Activated CD8-positive, alpha-beta memory T cell treated with anti-CD3 and anti-CD28 coated beads for 24 hours (primary cell): ENCODE measurements around the gene ZNF423.

ENCODE experiments used
- DNase-seq: peaks from one replicate; pipeline ENCODE4 v3.0.0-alpha.2; 2020

Gene ZNF423

GRCh38 chr16:49594153-49594552, 261.8 kb downstream of the ZNF423 start:
- DNase-seq: peak; percentile 7

GRCh38 chr16:49593424-49594040, 262.4 kb downstream of the ZNF423 start:
- DNase-seq: peak; percentile 42

GRCh38 chr16:49592546-49593423, 263.1 kb downstream of the ZNF423 start:
- DNase-seq: peak; percentile 69

GRCh38 chr16:49590166-49590871, 265.6 kb downstream of the ZNF423 start:
- peak; percentile 28 for DNase-seq

GRCh38 chr16:49589544-49590031, 266.3 kb downstream of the ZNF423 start:
- DNase-seq: no peak

- peak; percentile 26 for DNase-seq
Measured at GRCh38 chr16:49588729-49589384, 267.1 kb downstream of the ZNF423 start.

GRCh38 chr16:49588026-49588425, 267.9 kb downstream of the ZNF423 start:
- DNase-seq: no peak

GRCh38 chr16:49587511-49587910, 268.4 kb downstream of the ZNF423 start:
- DNase-seq: no peak

GRCh38 chr16:49586466-49587450, 269.2 kb downstream of the ZNF423 start:
- DNase-seq: no peak

- no peak for DNase-seq
Measured at GRCh38 chr16:49585143-49585832, 270.6 kb downstream of the ZNF423 start.

- DNase-seq: no peak
Measured at GRCh38 chr16:49583911-49584310, 272.0 kb downstream of the ZNF423 start.

- DNase-seq: no peak
Measured at GRCh38 chr16:49581630-49582298, 274.1 kb downstream of the ZNF423 start.

GRCh38 chr16:49580751-49581303, 275.1 kb downstream of the ZNF423 start:
- DNase-seq: no peak

GRCh38 chr16:49578435-49579024, 277.4 kb downstream of the ZNF423 start:
- DNase-seq: no peak

GRCh38 chr16:49578018-49578417, 277.9 kb downstream of the ZNF423 start:
- no peak for DNase-seq

- DNase-seq: no peak
Measured at GRCh38 chr16:49576941-49577340, 279.0 kb downstream of the ZNF423 start.

- no peak for DNase-seq
Measured at GRCh38 chr16:49576173-49576494, 279.8 kb downstream of the ZNF423 start.

- no peak for DNase-seq
Measured at GRCh38 chr16:49575346-49576172, 280.4 kb downstream of the ZNF423 start.

- no peak for DNase-seq
Measured at GRCh38 chr16:49574826-49575225, 281.1 kb downstream of the ZNF423 start.
